HG03039 (cell line): ENCODE data around the gene PACSIN1.

ENCODE experiments used
- ATAC-seq: cut with Tn5 transposase; IDR thresholded peaks from one replicate; pipeline ENCODE4 v1.9.1; 2021; ENCODE audit warnings: mild to moderate bottlenecking, moderate library complexity; ENCODE audit not compliant: unreplicated experiment

Gene PACSIN1

DNA sequence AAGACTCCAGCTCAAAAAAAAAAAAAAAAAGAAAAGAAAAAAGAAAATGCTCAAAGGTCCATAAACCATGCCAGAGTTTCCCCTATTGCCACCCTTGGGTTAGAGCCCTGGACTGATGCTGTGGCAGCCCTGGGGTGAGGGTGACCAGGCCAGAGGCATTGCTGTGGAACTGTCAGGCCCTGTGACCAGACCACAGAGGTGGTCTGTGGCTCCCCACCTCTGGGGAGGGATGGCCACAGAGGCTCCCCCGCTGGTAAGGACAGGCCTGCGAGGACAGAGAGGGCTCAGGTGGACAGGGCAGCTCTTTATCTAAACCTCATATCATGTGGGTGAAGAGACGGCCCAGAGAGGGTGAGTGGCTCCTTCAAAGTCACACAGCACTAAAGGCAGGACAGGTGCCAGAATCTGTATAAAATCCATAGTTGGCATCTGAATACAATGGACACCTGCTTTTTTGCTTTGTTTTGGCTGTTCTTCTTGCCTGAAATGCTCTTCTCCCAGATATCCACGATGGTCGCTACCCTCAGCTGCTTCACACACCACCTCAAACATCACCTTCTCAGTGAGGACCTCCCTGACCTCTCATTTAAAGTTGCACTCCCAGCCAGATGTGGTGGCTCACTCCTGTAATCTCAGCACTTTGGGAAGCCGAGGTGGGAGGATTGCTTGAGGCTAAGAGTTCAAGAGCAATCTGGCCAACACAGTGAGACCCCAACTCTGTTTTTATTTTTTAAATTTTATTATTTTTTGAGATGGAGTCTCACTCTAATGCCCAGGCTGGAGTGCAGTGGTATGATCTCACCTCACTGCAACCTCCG lies 112.8 kb downstream of the PACSIN1 start:
- ATAC-seq = no peak

DNA sequence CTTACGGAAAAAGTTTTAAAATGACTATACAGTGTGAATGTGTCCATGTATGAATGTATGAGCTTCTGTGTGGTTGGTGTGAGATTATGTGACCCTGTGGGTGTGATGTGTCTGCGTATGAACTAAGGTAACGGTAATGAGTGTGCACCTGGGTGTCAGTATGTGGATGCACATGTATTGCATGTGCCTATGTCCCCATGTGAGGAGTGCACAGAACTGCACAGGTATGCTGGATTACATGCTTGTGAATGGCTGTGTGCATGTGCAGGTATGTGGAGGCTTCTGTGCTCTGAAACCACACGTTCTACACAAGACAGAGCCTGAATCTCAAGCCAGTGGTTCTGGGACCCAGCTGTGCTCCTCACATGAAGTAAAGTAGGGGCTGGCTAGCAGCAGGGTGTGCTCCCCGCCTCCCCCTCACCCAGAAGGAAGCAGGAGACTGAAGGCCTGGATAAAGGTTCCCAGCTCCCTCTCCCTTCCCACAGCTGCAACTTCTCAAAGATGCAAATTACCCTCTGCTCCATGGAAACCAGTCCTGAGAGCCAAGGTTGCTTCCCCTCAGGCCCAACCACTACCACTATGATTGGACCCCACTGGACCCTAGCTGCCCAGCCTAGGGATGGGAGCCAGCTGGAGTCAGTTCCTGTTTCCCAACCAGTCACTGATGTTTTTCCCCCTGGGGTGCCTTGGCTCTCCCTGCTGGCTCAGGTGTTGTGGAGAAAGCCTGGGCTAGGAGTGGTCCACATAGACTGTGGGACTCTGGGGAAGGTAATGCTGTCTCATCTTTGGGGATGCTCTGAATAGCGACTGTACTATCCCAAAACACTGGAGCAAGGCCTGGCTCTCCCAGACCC lies 115.1 kb downstream of the PACSIN1 start:
- no peak for ATAC-seq

- no peak for ATAC-seq
These were observed 115.7 kb downstream of the PACSIN1 start for GRCh38 chr6:34581561-34581920.

DNA sequence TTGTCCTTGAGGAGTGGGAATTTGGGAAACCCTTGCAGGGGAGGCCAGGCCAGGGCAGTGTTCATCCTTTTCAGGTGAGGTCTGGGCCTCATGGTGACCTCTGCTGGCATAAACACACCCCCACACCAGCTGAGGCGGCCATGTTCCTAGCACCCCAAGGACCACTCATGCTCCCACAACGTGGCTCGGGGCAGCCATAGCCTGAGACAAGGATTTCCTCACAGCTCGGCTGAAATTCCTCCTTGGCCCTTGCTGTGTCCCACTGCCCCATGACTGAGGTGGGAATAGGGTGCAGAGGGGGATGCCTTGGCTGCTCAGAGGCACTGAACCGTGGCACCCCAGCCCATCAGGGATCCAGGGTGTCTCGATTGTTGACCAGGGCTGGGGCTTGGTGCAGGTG lies 117.6 kb downstream of the PACSIN1 start:
- no peak for ATAC-seq

GRCh38 chr6:34583861-34584604 lies 118.2 kb downstream of the PACSIN1 start:
- no peak for ATAC-seq

DNA sequence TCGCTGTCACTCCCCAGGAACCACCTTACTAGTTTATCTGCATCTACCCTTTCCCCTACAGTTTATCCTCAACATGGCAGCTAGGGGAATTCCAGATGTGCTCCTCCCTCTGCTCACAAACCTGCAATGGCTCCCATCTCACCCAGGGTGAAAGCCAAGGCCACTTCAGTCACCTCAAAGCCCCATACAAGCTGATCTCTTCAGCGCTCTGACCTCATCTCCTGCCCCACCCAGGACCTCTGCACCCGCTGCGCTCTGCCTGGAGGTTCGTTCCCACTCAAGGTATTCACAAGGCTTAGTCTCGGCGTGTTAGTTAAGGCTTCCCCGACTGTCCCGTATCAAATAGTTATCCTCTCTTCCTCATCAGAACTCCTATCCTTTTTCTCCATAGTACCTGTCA lies 118.8 kb downstream of the PACSIN1 start:
- ATAC-seq = no peak
